Measurements from ENCODE around the gene CADM1.

- no peak for TF ChIP-seq CTCF (IDR thresholded peaks at IDR 0.05; ENCODE audit: borderline replicate concordance, extremely low read depth, low read length, poor library complexity, severe bottlenecking)
- TF ChIP-seq EZH2 (IDR thresholded peaks at IDR 0.05; ENCODE audit: borderline replicate concordance, low read depth, low read length, severe bottlenecking), result no peak
Measured at GRCh38 chr11:115338476-115338875, 165.7 kb downstream of the CADM1 start.

Measured in DND-41 (cell line).